K562 (cell line): ENCODE measurements around the gene CAPN13. TPM values are rescaled to one million over a fixed set of nuclear protein-coding genes. Genes with fewer than 3 reads are reported as not detected.

Source experiments
- ATAC-seq: fragments of 200-7000 bp; cut with Tn5 transposase; 3 replicates; pipeline ENCODE4 v1.9.1; 2020; ENCODE audit warnings: moderate library complexity
- BruUV-seq: library from RNA; stranded (reverse); fragments of 400-500 nt; replicated peaks from 2 replicates; lab custom pipeline; 2021; lab: Mats Ljungman, UMichigan
- CTCF ChIA-PET: fragments of 300-600 bp; formaldehyde crosslinking; extraction: SDS; loops from one replicate; lab custom pipeline; 2021; ENCODE audit warnings: low intra/inter-chr PET ratio; lab: Yijun Ruan, JAX
- POLR2A ChIA-PET: fragments of 300-600, 350-650 bp; sonication (Branson Sonifier 250); formaldehyde crosslinking; extraction: SDS; loops from one replicate; lab custom pipeline; 2021; ENCODE audit warnings: antibody characterized with exemption, inconsistent platforms; lab: Yijun Ruan, JAX
- DNase-seq, 4 experiments: peaks; one replicate each; pipeline versions ENCODE4 v3.0.0 to v3.0.0-alpha.2; 2011 to 2018; ENCODE audit warnings: low spot score in 3 of 4, mixed read lengths in 3 of 4; ENCODE audit errors: extremely low read depth in 1 of 4
- FAIRE-seq: peaks from 2 replicates; lab custom pipeline; 2011; peaks lifted over from hg19 to GRCh38; lab: Jason Lieb, UNC
- H2AFZ ChIP-seq: 2 replicates; pipeline ENCODE4 v1.6.0; 2011; ENCODE audit warnings: low read depth, low read length, control low read depth, inconsistent platforms
- H3K27ac ChIP-seq: fragments of 200-600 bp; 3 replicates; pipeline ENCODE4 v1.8.0; 2011; ENCODE audit warnings: low read depth, mild to moderate bottlenecking, control low read depth, inconsistent platforms, low read length, moderate library complexity, mixed read lengths; ENCODE audit errors: extremely low read depth
- H3K27me3 ChIP-seq, 2 experiments: fragments of 300-600 bp in 1 of 2; 2 replicates in 1 of 2; 3 replicates in 1 of 2; pipeline versions ENCODE4 v1.6.0 to v1.8.0; 2011; ENCODE audit warnings: inconsistent platforms in 2 of 2, low read length in 2 of 2, mild to moderate bottlenecking in 1 of 2, mixed read lengths in 1 of 2, moderate library complexity in 1 of 2; ENCODE audit not compliant: control insufficient read depth in 2 of 2, insufficient read depth in 2 of 2
- H3K36me3 ChIP-seq: fragments of 300-600 bp; 3 replicates; pipeline ENCODE4 v1.8.0; 2011; ENCODE audit warnings: mild to moderate bottlenecking, low read length, inconsistent platforms; ENCODE audit not compliant: control insufficient read depth, insufficient read depth
- H3K4me1 ChIP-seq, 2 experiments: fragments of 200-600 bp in 1 of 2; replicated peaks in 1 of 2; 2 replicates in 1 of 2; 3 replicates in 1 of 2; pipeline versions ENCODE4 v1.5.1 to v1.8.0; 2011; ENCODE audit warnings: inconsistent platforms in 2 of 2, low read length in 2 of 2, mild to moderate bottlenecking in 1 of 2, mixed read lengths in 1 of 2, moderate library complexity in 1 of 2; ENCODE audit not compliant: control insufficient read depth in 2 of 2, insufficient read depth in 2 of 2
- H3K4me2 ChIP-seq: 2 replicates; pipeline ENCODE4 v1.6.1; 2011; ENCODE audit warnings: low read length, control low read depth, inconsistent platforms, mixed read lengths; ENCODE audit not compliant: insufficient read depth
- H3K4me3 ChIP-seq: fragments of 200-600 bp; sonication (generic), shearing (Covaris generic); 2 replicates; pipeline ENCODE4 v1.5.1; 2016; ENCODE audit warnings: control low read depth, inconsistent platforms
- H3K79me2 ChIP-seq: fragments of 200-600 bp; 3 replicates; pipeline ENCODE4 v1.8.0; 2011; ENCODE audit warnings: low read length, inconsistent platforms; ENCODE audit not compliant: control insufficient read depth, insufficient read depth
- H3K9ac ChIP-seq, 2 experiments: 2 replicates each; pipeline versions ENCODE4 v1.6.0 to v1.6.1; 2011; ENCODE audit warnings: low read depth in 2 of 2, low read length in 2 of 2, control low read depth in 1 of 2, inconsistent platforms in 1 of 2, mild to moderate bottlenecking in 1 of 2, mixed read lengths in 1 of 2; ENCODE audit not compliant: insufficient read depth in 1 of 2
- H3K9me1 ChIP-seq: one replicate; pipeline ENCODE4 v1.6.0; 2011; ENCODE audit warnings: inconsistent platforms, mild to moderate bottlenecking, low read length, moderate library complexity; ENCODE audit not compliant: control insufficient read depth, insufficient read depth
- H3K9me3 ChIP-seq: replicated peaks from 2 replicates; pipeline ENCODE4 v1.5.1; 2011; ENCODE audit warnings: low read depth, low read length, inconsistent platforms; ENCODE audit not compliant: control insufficient read depth, insufficient read depth
- H4K20me1 ChIP-seq: replicated peaks from 2 replicates; pipeline ENCODE4 v1.6.1; 2011; ENCODE audit warnings: low read length, inconsistent platforms, mixed read lengths; ENCODE audit not compliant: control insufficient read depth, insufficient read depth
- MCM3 ChIP-seq: fragments of 450-650 bp; IDR thresholded peaks from 2 replicates; pipeline ENCODE4 v1.6.1; 2016
- SAFB2 ChIP-seq: fragments of 200-400 bp; formaldehyde crosslinking; IDR thresholded peaks from 2 replicates; pipeline ENCODE4 v1.6.1; 2018; ENCODE audit warnings: borderline replicate concordance, low read length, low read depth, moderate library complexity; ENCODE audit not compliant: severe bottlenecking
- ZBTB8A ChIP-seq: fragments of 450-650 bp; IDR thresholded peaks from 2 replicates; pipeline ENCODE4 v1.6.1; 2018; ENCODE audit warnings: mild to moderate bottlenecking, moderate library complexity; ENCODE audit not compliant: partially characterized antibody
- ZNF77 ChIP-seq: fragments of 250-450 bp; sonication (Bioruptor Pico); IDR thresholded peaks from 2 replicates; pipeline ENCODE4 v1.5.0; 2020
- WGBS: fragments of 100-300 bp; shearing (Covaris generic); methylation state at CpG from one replicate; pipeline ENCODE4 v1.1.6; 2016; ENCODE audit warnings: low coverage, mixed read lengths; ENCODE audit not compliant: insufficient coverage; ENCODE audit errors: missing lambda C conversion rate; 5-methylcytosine and 5-hydroxymethylcytosine counted together
- in situ Hi-C: fragments of 300-500 bp; cut with MboI; formaldehyde crosslinking; loops from 4 replicates; pipeline ENCODE4 v1.15.0; 2018; ENCODE audit warnings: inconsistent platforms, mixed read lengths
- intact Hi-C: fragments of 100-400 bp; cut with micrococcal nuclease; formaldehyde crosslinking; loops from 2 replicates; pipeline ENCODE4 v1.14.2; 2022
- polyA plus RNA-seq, 8 experiments: library from polyadenylated mRNA; depleted of rRNA in 4 of 8; stranded (reverse) in 5 of 8; unstranded in 3 of 8; fragments of >200 nt; fragmentation: Nextera tagmentation in 2 of 8; fragmentation: Illumina TruSeq in 1 of 8; extraction: Ambion mirVana in 2 of 8; extraction: Trizol in 1 of 8; gene quantifications; 2 replicates each; pipeline versions ENCODE4 v1.2.1 to v1.2.3, GENCODE V29; 2011 to 2014; ENCODE audit warnings: inconsistent platforms in 1 of 8, missing spikeins in 1 of 8
- total RNA-seq, 7 experiments: library from RNA; depleted of rRNA in 6 of 7; stranded (reverse); fragments of >200 nt in 6 of 7; fragmentation: Illumina TruSeq in 2 of 7; extraction: Trizol in 2 of 7; gene quantifications; 2 replicates each; pipeline versions ENCODE4 v1.2.1 to v1.2.3, GENCODE V29; 2011 to 2021; ENCODE audit warnings: low replicate concordance in 1 of 7

The CAPN13 gene
- total and polyA plus RNA-seq, 9 of the 15 experiments (the other 6 are each of a cell fraction or from before 2014, with no cell fraction given): not detected

DNA sequence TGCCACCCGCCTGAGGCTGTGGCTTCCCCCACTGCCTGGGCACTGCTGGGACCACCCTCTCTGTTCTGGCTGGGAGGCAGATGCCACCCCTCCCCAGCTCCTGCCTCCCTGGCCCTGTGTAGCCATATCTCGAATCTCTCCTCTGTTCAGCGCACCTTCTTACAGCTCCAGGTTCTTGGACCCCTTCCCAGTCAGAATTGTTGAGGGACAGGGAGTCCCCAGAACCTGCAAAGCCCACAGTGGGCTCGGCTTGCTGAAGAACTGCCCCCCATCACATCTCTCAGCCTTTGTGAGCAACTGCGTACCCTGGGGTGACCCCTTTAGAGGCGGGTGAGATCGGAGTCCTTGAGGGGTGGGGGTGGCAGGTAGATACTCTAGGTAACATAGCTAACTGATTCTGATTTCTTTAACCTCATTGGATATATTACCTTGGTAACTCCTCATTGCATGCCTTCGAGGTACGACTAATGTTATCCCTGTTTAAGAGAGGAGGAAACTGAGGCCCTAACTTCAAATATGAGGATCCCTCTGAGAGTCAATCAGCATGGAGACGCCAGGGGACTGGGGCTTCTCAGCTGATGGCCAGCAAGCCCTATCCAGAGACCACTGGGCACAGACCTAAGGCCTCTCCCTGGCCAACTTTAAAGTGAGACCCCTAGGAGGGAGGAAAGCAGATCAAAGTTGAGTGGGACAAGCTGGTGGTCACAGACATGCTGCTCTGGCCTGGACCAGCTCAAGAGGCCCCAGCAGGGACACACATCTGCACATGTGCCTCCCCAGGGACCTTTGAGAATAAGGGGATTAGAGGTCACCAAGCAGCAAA is 101.3 kb downstream of the CAPN13 start:
- Histone ChIP-seq H2AFZ (no peak overlapping the region), H3K36me3 (no peaks in the 10 kb centered on the region), H3K9me1 (no peaks in the 10 kb centered on the region), H3K4me1 (peaks cover 0 to 3% of the 10 kb centered on the region in 2 experiments; a peak in 1 of 5 replicates), H3K4me2 (no peak overlapping the region), H3K27ac (no peak overlapping the region), H3K27me3 (peaks cover 0 to 13% of the 10 kb centered on the region in 2 experiments; a peak in 3 of 5 replicates), H3K79me2 (no peaks in the 10 kb centered on the region), H3K9me3 (0 out of 2 replicates have a peak, but pooled peaks cover 2% of the 10 kb centered on the region), H3K9ac (no peak overlapping the region), H3K4me3 (no peak overlapping the region), H4K20me1 (no peaks in the 10 kb centered on the region)
- intact Hi-C loops: loop anchor here (1.0 kb wide), 1 partner anchor 476 kb away; no protein-coding TSS in a partner anchor
- in situ Hi-C loops: loop anchor here (5.0 to 10.0 kb wide), 3 partner anchors 499 to 629 kb away; no protein-coding TSS in a partner anchor
- no TSS peak for BruUV-seq
- 5% methylated on average over 10 of the region's 10 CpGs for WGBS
- DNase-seq (no peak), FAIRE-seq (no peak), ATAC-seq (no peak)
- ChIA-PET POLR2A (interaction anchor here (0.8 kb wide), 1 partner anchor 379 kb away, joined by 3 read pairs; no protein-coding TSS in a partner anchor), CTCF (interaction anchor here (1.1 to 5.7 kb wide), 3 partner anchors 498 to 615 kb away, joined by 3 to 60 read pairs (median 35); no protein-coding TSS in a partner anchor)
- no peak for TF ChIP-seq SAFB2
- TF ChIP-seq ZNF77 (CRISPR knock-in tag): no peak
- TF ChIP-seq ZBTB8A: no peak
- no peak for TF ChIP-seq MCM3
